ENCODE data around the gene CILP2.

The CILP2 gene

GRCh38 chr19:19500975-19501644 lies 37.0 kb upstream of the CILP2 start:
- no peak for DNase-seq (ENCODE audit: low read depth)
- no peak for TF ChIP-seq CTCF (IDR thresholded peaks at IDR 0.05; ENCODE audit: low read depth, low read length, missing control alignments)
- in situ Hi-C loops (cut with HindIII; ENCODE audit: low sequenced_read_pairs) = no loop called here
- H3K4me3 ChIP-seq (ENCODE audit: low read depth, low read length) = no peak overlapping the region

GRCh38 chr19:19501798-19502197 lies 36.3 kb upstream of the CILP2 start:
- DNase-seq (ENCODE audit: low read depth) = no peak
- in situ Hi-C loops (cut with HindIII; ENCODE audit: low sequenced_read_pairs) = no loop called here
- no peak for TF ChIP-seq CTCF (IDR thresholded peaks at IDR 0.05; ENCODE audit: low read depth, low read length, missing control alignments)
- no peak overlapping the region for H3K4me3 ChIP-seq (ENCODE audit: low read depth, low read length)

- no peak overlapping the region for H3K4me3 ChIP-seq (ENCODE audit: low read depth, low read length)
- TF ChIP-seq CTCF (IDR thresholded peaks at IDR 0.05; ENCODE audit: low read depth, low read length, missing control alignments) = no peak
Measured at GRCh38 chr19:19502281-19502680, 35.8 kb upstream of the CILP2 start.

GRCh38 chr19:19502808-19503602 lies 35.1 kb upstream of the CILP2 start:
- H3K4me3 ChIP-seq (ENCODE audit: low read depth, low read length) = no peak overlapping the region
- in situ Hi-C loops (cut with HindIII; ENCODE audit: low sequenced_read_pairs) = no loop called here
- DNase-seq (ENCODE audit: low read depth) = no peak
- TF ChIP-seq CTCF (IDR thresholded peaks at IDR 0.05; ENCODE audit: low read depth, low read length, missing control alignments) = no peak

More at GRCh38 chr19:19502281-19502680, 35.8 kb upstream of the CILP2 start:
- in situ Hi-C loops (cut with HindIII; ENCODE audit: low sequenced_read_pairs) = no loop called here
- DNase-seq (ENCODE audit: low read depth) = no peak

GRCh38 chr19:19504754-19505668 lies 33.1 kb upstream of the CILP2 start:
- no peak for DNase-seq (ENCODE audit: low read depth)
- no peak for TF ChIP-seq CTCF (IDR thresholded peaks at IDR 0.05; ENCODE audit: low read depth, low read length, missing control alignments)
- H3K4me3 ChIP-seq (ENCODE audit: low read depth, low read length) = no peak overlapping the region
- in situ Hi-C loops (cut with HindIII; ENCODE audit: low sequenced_read_pairs) = no loop called here

- in situ Hi-C loops (cut with HindIII; ENCODE audit: low sequenced_read_pairs) = no loop called here
- TF ChIP-seq CTCF (IDR thresholded peaks at IDR 0.05; ENCODE audit: low read depth, low read length, missing control alignments) = no peak
- no peak overlapping the region for H3K4me3 ChIP-seq (ENCODE audit: low read depth, low read length)
- no peak for DNase-seq (ENCODE audit: low read depth)
Measured at GRCh38 chr19:19505669-19506326, 32.3 kb upstream of the CILP2 start.

All from astrocyte of the cerebellum (primary cell).